HG03571 (cell line): Measurements from ENCODE around the gene HBA1.
"Not testable (repeated sequence)": the region's sequence is repeated elsewhere in the genome, so short reads cannot be mapped to it uniquely, and the experiment has no call there.

ENCODE experiments used
- ATAC-seq: cut with Tn5 transposase; IDR thresholded peaks from one replicate; pipeline ENCODE4 v1.9.1; 2021; ENCODE audit not compliant: unreplicated experiment

HBA1 gene

GRCh38 chr16:159136-159849 is 17.2 kb upstream of the HBA1 start:
- no peak for ATAC-seq

DNA sequence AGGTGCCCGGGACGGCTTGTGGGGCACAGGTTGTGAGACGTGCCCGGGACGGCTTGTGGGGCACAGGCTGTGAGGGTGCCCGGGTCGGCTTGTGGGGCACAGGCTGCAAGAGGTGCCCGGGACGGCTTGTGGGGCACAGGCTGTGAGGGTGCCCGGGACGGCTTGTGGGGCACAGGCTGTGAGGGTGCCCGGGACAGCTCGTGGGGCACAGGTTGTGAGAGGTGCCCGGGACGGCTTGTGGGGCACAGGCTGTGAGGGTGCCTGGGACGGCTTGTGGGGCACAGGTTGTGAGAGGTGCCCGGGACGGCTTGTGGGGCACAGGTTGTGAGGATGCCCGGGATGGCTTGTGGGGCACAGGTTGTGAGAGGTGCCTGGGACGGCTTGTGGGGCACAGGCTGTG is 16.2 kb upstream of the HBA1 start:
- not testable (repeated sequence) for ATAC-seq

DNA sequence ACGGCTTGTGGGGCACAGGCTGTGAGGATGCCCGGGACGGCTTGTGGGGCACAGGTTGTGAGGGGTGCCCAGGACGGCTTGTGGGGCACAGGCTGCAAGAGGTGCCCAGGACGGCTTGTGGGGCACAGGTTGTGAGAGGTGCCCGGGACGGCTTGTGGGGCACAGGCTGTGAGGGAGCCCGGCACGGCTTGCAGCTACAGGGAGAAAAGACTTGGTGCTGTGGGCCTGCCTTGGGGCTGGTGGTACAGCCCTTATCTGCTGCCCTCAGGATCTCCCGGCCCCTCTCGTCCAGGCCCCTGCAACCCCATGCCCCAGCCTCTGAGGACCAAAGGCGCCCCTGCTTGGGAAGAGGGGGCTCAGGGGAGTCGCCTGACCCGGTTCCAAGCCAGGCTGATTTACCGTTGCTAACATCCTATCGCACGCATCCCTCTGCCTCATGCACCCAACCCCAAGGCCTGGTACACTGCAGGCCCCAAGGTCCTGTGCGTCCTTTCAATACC is 15.7 kb upstream of the HBA1 start:
- ATAC-seq = no peak

DNA sequence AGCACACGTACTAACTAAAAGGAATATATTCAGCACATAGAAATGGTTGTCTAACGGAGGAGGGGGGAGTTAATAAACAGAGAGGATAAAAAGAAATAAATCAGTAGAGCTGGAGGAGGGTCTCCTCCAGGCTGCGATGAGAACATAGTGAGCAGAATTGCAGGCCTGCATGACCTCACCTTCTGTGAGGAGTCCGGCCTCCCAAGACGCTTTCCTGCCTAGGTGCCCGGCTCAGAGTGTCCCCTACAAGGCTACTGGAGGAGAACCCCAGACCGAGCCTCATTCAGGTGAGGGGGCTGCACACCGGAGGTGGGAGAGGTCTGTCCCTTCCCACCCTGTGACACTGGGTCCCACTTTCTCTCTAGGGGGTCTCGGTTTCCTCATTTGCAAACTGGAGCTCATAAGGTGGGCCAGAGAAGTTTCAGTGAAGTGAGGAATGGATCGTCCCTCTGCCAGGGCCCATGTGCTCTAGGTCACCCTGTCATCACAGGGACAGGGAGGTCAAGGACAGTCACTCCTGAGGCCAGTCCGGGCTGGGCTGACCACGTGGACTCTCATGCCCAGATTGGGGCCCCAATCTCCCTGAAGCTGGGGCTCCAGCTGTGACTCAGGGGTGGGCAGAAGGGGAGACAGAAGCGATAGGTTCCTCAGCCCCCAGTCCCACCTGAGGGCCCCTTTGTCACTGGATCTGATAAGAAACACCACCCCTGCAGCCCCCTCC is 14.0 kb upstream of the HBA1 start:
- ATAC-seq = no peak

- ATAC-seq = not testable (repeated sequence)
Measured at GRCh38 chr16:163139-163538, 13.3 kb upstream of the HBA1 start.

DNA sequence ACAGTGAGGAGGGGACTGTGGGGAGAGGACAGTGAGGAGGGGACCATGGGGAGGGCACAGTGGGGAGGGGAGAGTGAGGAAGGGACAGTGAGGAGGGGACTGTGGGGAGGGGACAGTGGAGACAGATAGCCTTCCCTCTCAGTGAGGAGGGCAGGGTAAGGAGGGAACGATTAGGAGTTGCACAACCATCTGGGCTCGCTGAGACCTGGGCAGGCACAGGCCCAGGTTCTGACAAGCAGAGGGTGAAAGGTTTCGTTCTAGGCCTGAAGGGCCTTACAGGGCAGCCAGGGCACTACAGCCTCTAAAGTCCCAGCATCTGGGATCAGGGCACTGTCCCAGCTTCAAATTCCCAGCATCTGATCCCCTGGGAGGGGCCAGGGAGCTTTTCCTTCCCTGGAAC is 12.8 kb upstream of the HBA1 start:
- not testable (repeated sequence) for ATAC-seq

- ATAC-seq = not testable (repeated sequence)
Measured at GRCh38 chr16:164134-164823, 12.2 kb upstream of the HBA1 start.

DNA sequence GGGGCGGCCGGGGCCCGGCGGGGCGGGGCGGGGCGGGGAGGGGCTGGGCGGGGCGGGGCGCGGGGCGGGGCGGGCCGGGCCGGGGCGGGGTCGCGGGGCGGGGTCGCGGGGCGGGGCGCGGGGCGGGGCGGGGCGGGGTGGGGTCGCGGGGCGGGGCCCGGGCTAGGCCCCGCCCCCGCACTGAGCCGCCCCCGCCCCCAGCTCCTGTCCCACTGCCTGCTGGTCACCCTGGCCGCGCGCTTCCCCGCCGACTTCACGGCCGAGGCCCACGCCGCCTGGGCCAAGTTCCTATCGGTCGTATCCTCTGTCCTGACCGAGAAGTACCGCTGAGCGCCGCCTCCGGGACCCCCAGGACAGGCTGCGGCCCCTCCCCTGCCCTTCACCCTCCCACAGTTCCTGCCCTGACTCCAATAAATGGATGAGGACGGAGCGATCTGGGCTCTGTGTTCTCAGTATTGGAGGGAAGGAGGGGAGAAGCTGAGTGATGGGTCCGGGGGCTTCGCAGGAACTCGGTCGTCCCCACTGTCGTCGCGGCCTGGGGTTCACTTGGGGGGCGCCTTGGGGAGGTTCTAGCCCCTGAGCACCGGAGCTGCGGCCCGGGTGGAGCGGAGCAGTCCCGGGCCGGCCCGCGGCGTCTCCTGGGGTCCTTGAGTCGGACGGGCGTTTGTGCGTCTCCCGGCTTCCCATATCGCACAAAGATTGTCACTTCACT is 11.5 kb upstream of the HBA1 start:
- ATAC-seq = no peak

DNA sequence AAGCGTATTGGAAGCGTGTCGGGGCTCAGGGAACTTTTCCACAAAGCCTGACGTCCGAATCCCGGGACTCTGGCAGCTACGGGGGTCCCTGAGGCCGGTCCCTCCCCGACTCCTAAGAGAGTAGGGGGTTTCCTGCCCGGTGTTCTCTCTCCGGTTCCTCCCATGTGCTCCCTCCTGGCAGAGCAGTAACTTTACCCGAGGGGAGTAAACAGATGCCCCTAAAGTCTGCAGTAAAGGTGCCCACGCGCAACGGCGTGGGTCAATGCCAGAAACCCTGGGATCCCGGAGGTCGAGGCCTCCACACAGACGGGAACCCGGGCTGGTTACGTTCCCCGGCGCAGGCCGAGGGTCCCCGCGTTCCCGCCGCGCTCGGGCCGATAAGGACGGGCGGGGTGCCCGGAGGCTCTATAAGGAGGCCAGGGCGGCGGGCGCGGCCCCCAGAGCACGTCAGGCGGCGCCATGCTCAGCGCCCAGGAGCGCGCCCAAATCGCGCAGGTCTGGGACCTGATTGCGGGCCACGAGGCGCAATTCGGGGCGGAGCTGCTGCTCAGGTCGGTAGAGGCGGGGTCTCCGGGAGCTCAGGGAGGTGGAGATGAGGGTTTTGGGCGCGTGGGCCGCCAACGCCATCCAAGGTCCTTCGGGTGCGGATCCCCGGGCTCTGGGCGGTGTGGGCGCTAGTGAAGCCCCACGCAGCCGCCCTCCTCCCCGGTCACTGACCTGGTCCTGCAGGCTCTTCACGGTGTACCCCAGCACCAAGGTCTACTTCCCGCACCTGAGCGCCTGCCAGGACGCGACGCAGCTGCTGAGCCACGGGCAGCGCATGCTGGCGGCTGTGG is 10.7 kb upstream of the HBA1 start, which contains the start of gene HBM:
HBM (plus strand) TSS at position 440 of the 836 bp plus-strand sequence; CDS start at position 460, 20 bp downstream.
- no peak for ATAC-seq

- ATAC-seq = no peak
Measured at GRCh38 chr16:166375-167121, 9.9 kb upstream of the HBA1 start.

DNA sequence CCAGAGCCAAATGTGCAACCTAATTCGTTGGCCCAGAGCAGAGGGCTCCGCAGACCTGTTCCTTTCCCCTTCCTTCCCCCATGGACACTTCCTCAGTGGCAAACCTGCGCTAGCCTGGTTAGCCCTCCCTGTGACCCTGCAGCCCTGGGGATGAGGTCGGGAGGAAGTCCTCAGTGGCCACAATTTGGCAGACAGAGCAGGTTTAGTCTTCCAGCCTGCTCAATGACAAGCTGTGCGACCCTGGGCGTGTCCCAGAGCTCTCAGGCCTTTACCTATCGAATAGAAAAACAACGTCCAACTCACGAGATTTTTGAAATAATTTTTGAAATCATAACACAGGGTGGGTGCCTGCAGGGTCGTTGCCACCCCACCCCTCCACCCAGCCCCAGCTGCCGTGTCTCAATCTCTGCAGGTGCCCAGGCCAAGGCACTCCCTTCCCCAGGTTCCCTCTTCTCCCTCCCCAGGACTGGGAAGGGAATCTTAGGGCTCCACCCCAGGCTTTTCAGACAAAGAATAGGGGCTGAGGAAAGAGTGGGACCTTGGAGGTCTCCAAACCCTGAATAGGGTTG is 9.3 kb upstream of the HBA1 start:
- ATAC-seq = no peak

- no peak for ATAC-seq
Measured at GRCh38 chr16:168424-168823, 8.1 kb upstream of the HBA1 start.

DNA sequence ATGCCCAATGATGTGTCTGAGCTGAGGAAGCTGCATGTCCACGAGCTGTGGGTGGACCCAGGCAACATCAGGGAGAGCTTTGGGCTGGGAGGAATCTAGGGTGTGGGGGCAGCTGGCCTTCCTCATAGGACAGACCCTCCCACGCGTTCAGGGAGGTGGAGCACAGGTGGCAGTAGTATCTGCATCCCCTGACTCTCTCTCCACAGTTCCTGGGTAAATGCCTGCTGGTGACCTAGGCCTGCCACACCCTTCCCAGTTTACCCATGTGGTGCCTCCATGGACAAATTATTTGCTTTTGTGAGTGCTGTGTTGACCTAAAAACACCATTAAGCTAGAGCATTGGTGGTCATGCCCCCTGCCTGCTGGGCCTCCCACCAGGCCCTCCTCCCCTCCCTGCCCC is 7.5 kb upstream of the HBA1 start:
- no peak for ATAC-seq

DNA sequence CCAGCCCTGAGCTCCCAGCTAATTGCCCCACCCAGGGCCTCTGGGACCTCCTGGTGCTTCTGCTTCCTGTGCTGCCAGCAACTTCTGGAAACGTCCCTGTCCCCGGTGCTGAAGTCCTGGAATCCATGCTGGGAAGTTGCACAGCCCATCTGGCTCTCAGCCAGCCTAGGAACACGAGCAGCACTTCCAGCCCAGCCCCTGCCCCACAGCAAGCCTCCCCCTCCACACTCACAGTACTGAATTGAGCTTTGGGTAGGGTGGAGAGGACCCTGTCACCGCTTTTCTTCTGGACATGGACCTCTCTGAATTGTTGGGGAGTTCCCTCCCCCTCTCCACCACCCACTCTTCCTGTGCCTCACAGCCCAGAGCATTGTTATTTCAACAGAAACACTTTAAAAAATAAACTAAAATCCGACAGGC is 6.4 kb upstream of the HBA1 start:
- ATAC-seq = not testable (repeated sequence)

DNA sequence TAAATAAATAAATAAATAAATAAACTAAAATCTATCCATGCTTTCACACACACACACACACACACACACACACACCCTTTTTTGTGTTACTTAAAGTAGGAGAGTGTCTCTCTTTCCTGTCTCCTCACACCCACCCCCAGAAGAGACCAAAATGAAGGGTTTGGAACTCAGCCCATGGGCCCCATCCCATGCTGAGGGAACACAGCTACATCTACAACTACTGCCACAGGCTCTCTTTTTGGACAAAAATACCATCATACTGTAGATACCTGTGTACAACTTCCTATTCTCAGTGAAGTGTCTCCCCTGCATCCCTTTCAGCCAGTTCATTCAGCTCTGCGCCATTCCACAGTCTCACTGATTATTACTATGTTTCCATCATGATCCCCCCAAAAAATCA is 5.7 kb upstream of the HBA1 start:
- ATAC-seq = no peak

- not testable (repeated sequence) for ATAC-seq
Measured at GRCh38 chr16:172374-172941, 4.0 kb upstream of the HBA1 start, which contains the start of gene HBA2. Gene HBA2 (plus strand): TSS chr16:172876. CDS start chr16:172913, 37 bp downstream.

DNA sequence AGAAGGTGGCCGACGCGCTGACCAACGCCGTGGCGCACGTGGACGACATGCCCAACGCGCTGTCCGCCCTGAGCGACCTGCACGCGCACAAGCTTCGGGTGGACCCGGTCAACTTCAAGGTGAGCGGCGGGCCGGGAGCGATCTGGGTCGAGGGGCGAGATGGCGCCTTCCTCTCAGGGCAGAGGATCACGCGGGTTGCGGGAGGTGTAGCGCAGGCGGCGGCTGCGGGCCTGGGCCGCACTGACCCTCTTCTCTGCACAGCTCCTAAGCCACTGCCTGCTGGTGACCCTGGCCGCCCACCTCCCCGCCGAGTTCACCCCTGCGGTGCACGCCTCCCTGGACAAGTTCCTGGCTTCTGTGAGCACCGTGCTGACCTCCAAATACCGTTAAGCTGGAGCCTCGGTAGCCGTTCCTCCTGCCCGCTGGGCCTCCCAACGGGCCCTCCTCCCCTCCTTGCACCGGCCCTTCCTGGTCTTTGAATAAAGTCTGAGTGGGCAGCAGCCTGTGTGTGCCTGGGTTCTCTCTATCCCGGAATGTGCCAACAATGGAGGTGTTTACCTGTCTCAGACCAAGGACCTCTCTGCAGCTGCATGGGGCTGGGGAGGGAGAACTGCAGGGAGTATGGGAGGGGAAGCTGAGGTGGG is 3.1 kb upstream of the HBA1 start:
- ATAC-seq = not testable (repeated sequence)
